GM10248 (cell line): ENCODE data around the gene CEP112.

Experiments used
- CTCF ChIA-PET: fragments of 300-600 bp; sonication (Branson Sonifier 250); formaldehyde crosslinking; extraction: SDS; loops from one replicate; lab custom pipeline; 2021; ENCODE audit warnings: antibody characterized with exemption; lab: Yijun Ruan, JAX
- POLR2A ChIA-PET: fragments of 350-650 bp; sonication (Branson Sonifier 250); formaldehyde crosslinking; extraction: SDS; loops from one replicate; lab custom pipeline; 2020; ENCODE audit warnings: antibody characterized with exemption; lab: Yijun Ruan, JAX
- DNase-seq: peaks from one replicate; pipeline ENCODE4 v3.0.0; 2012; ENCODE audit errors: extremely low spot score
- TF ChIP-seq, protein P1 (sequence below): IDR thresholded peaks from 2 replicates; pipeline ENCODE4 v1.5.1; 2012; ENCODE audit warnings: mild to moderate bottlenecking, low read depth; ENCODE audit errors: extremely low read depth, missing control alignments, control extremely low read depth

Gene CEP112

DNA sequence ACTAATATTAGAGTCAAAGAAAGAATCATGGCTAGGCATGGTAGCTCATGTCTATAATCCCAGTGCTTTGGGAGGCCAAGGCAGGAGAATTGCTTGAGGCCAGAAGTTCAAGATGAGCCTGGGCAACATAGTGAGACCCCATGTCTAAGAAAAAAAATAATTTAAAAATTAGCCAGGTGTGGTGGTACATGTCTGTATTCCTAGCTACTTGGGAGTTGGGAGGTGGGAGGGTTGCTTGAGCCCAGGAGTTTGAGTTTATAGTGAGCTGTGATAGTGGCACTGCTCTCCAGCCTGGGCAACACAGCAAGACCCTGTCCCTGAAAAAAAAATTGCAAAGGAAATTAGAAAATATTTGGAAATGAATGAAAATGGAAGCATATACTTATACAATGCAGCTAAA, 420.2 kb downstream of the CEP112 start:
- POLR2A ChIA-PET = no interaction called here
- TF ChIP-seq, protein P1, sequence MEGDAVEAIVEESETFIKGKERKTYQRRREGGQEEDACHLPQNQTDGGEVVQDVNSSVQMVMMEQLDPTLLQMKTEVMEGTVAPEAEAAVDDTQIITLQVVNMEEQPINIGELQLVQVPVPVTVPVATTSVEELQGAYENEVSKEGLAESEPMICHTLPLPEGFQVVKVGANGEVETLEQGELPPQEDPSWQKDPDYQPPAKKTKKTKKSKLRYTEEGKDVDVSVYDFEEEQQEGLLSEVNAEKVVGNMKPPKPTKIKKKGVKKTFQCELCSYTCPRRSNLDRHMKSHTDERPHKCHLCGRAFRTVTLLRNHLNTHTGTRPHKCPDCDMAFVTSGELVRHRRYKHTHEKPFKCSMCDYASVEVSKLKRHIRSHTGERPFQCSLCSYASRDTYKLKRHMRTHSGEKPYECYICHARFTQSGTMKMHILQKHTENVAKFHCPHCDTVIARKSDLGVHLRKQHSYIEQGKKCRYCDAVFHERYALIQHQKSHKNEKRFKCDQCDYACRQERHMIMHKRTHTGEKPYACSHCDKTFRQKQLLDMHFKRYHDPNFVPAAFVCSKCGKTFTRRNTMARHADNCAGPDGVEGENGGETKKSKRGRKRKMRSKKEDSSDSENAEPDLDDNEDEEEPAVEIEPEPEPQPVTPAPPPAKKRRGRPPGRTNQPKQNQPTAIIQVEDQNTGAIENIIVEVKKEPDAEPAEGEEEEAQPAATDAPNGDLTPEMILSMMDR = no peak
- DNase-seq = no peak
- CTCF ChIA-PET = no interaction called here

DNA sequence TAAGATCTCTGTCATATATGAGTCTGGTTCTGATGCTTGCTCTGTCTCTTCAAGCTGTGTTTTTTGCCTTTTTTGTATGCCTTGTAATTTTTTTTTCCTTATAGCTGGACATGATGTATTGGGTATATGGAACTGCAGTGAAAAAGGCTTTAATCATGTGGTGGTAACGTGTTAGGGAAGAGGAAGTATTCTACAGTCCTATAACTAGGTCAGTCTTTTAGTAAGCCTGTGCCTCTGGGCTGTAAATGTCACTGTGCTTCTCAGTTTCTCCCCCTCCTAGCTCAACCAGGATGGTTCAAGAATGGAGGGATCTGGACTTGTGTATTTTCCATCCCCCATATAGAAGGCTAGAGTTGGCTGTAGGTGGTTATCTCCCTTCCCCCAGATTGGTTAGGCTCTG, 428.1 kb downstream of the CEP112 start:
- DNase-seq = no peak
- ChIA-PET POLR2A (no interaction called here), CTCF (no interaction called here)
- TF ChIP-seq, protein P1 = no peak

DNA sequence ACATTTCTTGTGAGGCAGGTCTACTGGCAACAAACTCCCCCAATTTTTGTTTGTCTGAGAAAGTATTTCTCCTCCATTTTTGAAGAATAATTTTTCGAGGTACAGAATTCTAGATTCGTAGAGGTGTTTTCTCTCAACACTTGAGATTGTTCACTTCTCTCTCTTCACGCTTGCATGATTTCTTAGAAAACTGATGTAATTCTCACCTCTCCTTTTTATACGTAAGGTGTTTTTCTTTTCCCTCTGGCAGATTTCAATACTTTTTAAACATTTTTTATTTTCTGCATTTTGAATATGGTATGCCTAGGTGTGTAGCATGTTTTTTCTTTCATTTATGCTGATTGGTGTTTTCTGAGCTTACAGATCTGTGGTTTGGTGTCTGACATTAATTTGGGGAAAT, 429.0 kb downstream of the CEP112 start:
- TF ChIP-seq, protein P1 = no peak
- ChIA-PET CTCF (no interaction called here), POLR2A (no interaction called here)
- DNase-seq = no peak

DNA sequence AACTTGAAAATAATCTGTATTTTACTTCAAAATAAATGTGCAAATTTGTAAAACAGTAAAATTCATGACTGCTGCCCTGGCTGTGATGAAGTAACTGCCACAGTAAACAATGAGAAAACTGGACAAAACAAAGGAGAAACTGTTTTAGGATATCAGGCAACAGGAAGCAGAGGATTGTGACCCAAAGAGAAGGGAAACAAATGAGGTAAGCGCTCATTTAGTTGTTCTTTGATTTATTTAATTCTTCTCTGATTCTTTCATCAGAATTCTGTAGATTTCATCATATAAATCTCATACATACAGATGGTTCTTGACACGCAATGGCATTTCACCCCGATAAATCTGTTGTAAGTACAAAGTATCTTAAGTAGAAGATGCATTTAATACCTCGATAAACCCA, 432.4 kb downstream of the CEP112 start:
- ChIA-PET POLR2A (no interaction called here), CTCF (no interaction called here)
- TF ChIP-seq, protein P1 = no peak
- DNase-seq = no peak

- TF ChIP-seq, protein P1 = no peak
- ChIA-PET CTCF (no interaction called here), POLR2A (no interaction called here)
- no peak for DNase-seq
Observed at GRCh38 chr17:65756760-65757159, 435.2 kb downstream of the CEP112 start.

DNA sequence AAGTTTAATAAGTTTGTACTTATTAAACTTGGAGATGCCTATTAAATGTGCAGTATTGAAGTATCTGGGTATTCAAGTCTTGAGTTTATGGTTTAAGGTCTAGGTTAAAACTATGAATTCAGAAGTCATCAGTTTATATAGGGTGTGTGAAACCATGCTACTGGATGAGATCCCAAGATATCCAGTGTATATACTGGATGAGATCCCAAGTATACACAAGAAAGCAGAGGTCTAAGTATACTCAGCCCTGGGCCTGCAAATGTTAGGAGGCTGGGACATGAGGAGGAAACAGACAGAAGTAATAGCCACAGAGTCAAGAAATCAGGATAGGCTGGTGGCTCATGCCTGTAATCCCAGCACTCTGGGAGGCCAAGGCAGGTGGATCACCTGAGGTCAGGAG, 436.1 kb downstream of the CEP112 start:
- TF ChIP-seq, protein P1 = no peak
- no peak for DNase-seq
- CTCF ChIA-PET = no interaction called here
- POLR2A ChIA-PET = no interaction called here

GRCh38 chr17:65754630-65755029, 437.3 kb downstream of the CEP112 start:
- no peak for DNase-seq
- POLR2A ChIA-PET = no interaction called here
- CTCF ChIA-PET = no interaction called here
- TF ChIP-seq, protein P1 = no peak
